H1 (cell line): ENCODE data around the gene CST1. TPM values are rescaled to one million over a fixed set of nuclear protein-coding genes. Genes with fewer than 3 reads are reported as not detected.

Experiments used
- RAD21 ChIP-seq, 2 experiments: IDR thresholded peaks in 1 of 2; conservative IDR thresholded peaks in 1 of 2; 2 replicates each; pipeline ENCODE4 v1.6.1; 2011; ENCODE audit warnings: low read depth in 2 of 2, low read length in 2 of 2, improper control_type of control experiment in 1 of 2, inconsistent platforms in 1 of 2, mild to moderate bottlenecking in 1 of 2, moderate library complexity in 1 of 2
- polyA plus RNA-seq, 7 experiments: library from polyadenylated mRNA; depleted of rRNA in 3 of 7; stranded (reverse) in 5 of 7; unstranded in 2 of 7; fragments of >200 nt in 5 of 7; fragments of 200-250 nt in 2 of 7; gene quantifications; 1 replicate in 5 of 7; 2 replicates in 1 of 7; 4 replicates in 1 of 7; pipeline versions ENCODE4 v1.2.1 to v1.2.3, GENCODE V29; 2011 to 2013; ENCODE audit warnings: missing spikeins in 2 of 7, mixed read lengths in 2 of 7
- total RNA-seq: library from RNA; stranded (reverse); fragmentation: NEBNext Ultra II Directional; extraction: Animal tissue kit (Norgen Biotek cat#: 25700); gene quantifications from 2 replicates; pipeline ENCODE4 v1.2.1, GENCODE V29; 2021

Gene CST1
- total and polyA plus RNA-seq, 2 of the 8 experiments (the other 6 are each of a cell fraction or from before 2014, with no cell fraction given) = 2.3 to 2.9 TPM

GRCh38 chr20:23795526-23795925 is 44.8 kb upstream of the CST1 start (continued):
- no peak for TF ChIP-seq RAD21 (IDR thresholded peaks at IDR 0.05 in 1 of 2, conservative IDR thresholded peaks at IDR 0.05 in 1 of 2; ENCODE audit: low read depth in 2 of 2, low read length in 2 of 2)
- TF ChIP-seq, all 59 proteins: peak for 0
